ENCODE measurements around the gene CSNK1G3. TPM values are rescaled to one million over a fixed set of nuclear protein-coding genes. Genes with fewer than 3 reads are reported as not detected.
"Not testable (repeated sequence)": the region's sequence is repeated elsewhere in the genome, so short reads cannot be mapped to it uniquely, and the experiment has no call there.

The CSNK1G3 gene
- polyA plus RNA-seq, 12 donors = 19.7 to 34.9 (median 28.1) TPM; not detected in 1

DNA sequence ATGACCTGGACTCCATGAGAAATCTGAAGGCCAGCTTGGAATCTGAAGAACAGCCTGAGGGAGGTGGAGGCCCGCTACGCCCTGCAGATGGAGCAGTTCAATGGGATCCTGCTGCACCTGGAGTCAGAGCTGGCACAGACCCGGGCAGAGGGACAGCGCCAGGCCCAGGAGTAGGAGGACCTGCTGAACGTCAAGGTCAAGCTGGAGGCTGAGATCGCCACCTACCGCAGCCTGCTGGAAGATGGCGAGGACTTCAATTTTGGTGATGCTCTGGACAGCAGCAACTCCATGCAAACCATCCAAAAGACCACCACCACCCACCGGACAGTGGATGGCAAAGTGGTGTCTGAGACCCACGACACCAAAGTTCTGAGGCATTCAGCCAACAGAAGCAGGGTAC, 125.1 kb downstream of the CSNK1G3 start:
- not testable (repeated sequence) for DNase-seq

DNA sequence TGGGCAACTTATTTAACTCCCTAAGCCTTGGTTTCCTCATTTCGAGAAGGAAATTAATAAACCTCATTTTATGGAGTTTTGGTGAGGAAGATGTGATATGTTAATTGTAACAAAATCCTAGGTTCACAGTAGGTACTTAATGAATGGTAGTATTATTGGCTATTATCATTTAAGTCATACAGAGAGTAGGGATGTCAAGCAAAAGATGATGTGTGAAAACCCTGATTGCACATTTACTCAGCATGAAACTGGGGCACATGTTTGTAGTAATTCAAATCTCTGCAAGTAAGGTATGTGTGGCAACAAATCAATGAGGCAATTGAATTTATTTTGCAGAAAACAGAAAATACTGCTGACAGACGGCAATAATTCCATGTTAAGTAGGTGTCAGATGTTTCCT, 127.3 kb downstream of the CSNK1G3 start:
- no peak for DNase-seq

DNA sequence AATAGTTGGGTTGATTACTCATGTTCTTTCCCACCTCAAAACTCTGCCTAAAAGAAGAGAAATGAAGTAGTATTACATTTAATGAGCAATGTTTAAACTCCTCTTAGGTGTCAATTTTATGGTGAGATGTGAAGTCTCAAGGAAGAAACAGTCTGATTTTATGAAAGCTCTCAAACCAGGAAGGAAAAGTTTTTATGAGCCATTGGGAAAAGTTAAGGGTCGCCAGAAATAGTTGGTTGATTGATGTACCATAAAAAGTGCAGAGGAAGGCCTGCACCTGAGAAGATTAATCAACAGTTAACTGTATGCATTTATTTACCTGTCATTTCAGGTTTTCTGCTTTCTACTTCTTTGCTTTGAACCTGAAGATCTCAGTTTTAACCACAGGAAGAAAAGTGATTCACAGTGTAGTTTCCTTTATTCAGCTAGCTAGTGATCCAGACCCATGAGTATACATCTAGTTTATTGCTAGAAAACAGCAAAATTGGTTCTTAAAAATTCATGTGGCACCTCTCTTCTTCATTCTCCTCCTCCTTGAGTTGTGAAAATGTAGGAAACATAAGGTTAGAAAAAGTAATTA, 133.1 kb downstream of the CSNK1G3 start:
- no peak for DNase-seq

DNA sequence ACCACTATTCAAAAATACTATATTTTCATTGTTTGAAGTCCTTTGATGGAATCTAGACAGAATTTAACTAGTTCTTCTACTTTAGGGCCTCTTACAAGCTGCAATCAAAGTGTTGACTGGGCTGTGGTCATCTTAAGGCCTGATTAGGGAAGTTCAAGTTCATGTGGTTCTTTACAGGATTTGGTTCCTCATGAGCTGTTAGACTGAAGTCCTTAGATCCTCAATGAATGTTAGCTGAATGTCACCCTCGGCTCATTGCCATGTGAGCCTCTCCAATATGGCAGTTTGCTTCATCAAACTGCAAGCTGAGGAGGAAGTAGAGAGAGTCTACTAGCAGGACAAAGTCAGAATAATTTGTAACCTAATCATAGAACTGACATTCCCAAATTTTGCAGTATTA, 135.1 kb downstream of the CSNK1G3 start:
- no peak for DNase-seq

DNA sequence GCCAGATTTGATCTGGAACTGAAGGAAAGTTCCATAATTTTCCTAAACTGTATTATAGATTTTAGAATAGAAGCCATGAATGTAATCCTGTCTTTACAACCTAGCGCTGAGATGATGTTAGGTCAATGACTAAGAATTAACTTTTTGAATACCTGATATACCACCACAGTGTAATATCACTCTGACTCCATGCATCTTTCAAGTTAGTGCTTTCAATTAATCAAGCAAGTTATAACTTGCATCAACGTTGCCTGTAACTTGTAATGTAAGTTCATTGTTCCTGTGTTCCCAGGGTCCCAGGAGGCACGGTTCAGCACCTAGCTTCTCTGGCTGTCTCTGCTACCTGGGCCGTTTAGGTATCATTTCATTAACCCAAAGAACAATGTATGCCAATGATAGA, 139.3 kb downstream of the CSNK1G3 start:
- no peak for DNase-seq

DNA sequence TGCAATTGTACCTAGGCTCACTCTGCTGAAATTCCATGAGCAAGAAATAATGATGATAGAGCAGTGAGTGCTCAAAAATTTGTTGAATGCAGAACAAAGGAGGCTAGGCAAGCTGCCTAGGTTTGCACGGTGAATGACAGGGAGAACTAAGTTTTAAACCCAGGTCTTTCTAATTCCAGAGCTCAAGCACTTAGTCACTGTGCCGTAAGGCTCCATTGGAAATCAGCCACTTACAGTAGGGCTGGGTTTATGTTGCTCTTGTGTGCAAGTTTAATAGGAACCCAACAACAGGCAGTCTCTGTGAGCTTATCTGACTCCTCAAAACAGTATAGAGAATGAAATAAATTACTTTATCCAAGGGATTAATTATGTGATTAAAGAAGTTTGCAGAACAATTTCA, 147.0 kb downstream of the CSNK1G3 start:
- DNase-seq = no peak

DNA sequence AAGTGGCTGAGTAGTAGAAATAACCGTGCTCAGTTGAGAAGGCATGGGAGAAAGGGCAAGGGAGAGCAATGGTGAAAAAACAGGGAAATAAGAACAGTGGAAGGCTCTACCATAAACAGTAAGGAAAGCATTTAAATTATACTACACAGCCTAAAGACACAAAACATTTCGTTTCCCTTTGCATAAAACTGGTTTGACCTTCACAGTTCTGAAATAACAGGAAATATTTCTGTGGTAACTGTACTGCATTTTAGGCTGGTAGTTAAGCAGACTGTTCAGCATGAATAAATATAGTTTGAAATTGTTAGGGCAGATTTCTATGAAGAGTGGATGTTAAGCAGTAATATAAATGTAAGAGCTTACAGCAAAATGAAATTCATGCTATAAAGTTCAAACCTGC, 147.5 kb downstream of the CSNK1G3 start:
- no peak for DNase-seq

DNA sequence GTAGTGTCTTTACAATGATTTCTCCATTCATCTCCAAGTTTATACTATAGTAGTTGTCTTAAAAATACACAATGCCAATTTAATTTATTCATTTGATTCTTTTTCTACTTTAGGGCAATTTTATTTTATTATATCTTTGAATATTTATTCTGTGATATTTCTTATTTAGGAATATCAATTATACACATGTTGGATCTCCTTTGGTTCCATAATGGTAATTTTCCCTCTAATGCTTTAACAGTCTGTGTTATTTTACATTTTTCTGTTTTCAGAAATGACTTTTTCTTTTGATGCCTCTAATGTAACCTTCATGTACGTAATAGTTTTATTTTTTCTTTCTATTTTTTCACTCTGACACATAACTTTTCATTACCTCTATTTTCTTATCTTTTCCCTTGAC, 153.0 kb downstream of the CSNK1G3 start:
- DNase-seq = no peak

DNA sequence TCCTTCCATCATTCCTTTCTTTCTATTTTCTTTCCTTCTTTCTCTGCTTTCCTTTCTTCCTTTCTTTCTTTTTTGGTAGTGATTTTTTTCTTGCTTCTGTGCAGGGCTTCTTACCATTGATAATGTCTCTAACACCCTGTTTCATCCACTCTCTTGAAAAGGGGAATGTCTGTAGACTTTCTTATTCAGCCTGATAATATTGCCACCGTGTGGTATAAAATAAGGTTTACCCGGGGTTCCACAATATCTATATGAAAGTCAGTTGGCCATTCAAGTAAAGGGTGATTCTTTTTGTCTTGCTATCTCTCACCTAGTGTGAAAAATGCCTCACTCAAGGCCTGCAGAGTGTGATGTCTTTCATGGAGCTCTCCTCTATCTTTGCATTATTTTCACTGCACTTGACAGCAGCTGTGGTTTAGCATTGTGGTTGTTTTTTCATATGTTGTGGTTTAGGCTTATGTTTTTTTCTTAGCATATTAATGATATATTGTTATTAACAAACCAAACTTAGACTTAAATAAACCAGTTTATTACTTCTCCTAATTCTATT, 153.9 kb downstream of the CSNK1G3 start:
- DNase-seq = no peak

Other genes starting within 250 kb of the CSNK1G3 start
- gene CEP120, start 88.8 kb upstream of the CSNK1G3 start, polyA plus RNA-seq (ENCODE audit: insufficient read length in 12 of 12) = 10 to 100 TPM in 10 of 12 donors, 1 to 10 TPM in 1, not detected in 1; 8.0 to 18.9 (median 13.0) TPM

Data from muscle of arm (tissue), 12 donors.